H1 (cell line): ENCODE results near the gene CUX1. TPM values are rescaled to one million over a fixed set of nuclear protein-coding genes. Genes with fewer than 3 reads are reported as not detected.

ENCODE experiments used
- EZH2 ChIP-seq: fragments of 200-600 bp; sonication (generic); IDR thresholded peaks from 2 replicates; pipeline ENCODE4 v1.7.1; 2012; ENCODE audit warnings: low read depth, mild to moderate bottlenecking, moderate library complexity, low read length, inconsistent platforms; ENCODE audit not compliant: severe bottlenecking
- polyA plus RNA-seq, 7 experiments: library from polyadenylated mRNA; depleted of rRNA in 3 of 7; stranded (reverse) in 5 of 7; unstranded in 2 of 7; fragments of >200 nt in 5 of 7; fragments of 200-250 nt in 2 of 7; gene quantifications; 1 replicate in 5 of 7; 2 replicates in 1 of 7; 4 replicates in 1 of 7; pipeline versions ENCODE4 v1.2.1 to v1.2.3, GENCODE V29; 2011 to 2013; ENCODE audit warnings: missing spikeins in 2 of 7, mixed read lengths in 2 of 7
- total RNA-seq: library from RNA; stranded (reverse); fragmentation: NEBNext Ultra II Directional; extraction: Animal tissue kit (Norgen Biotek cat#: 25700); gene quantifications from 2 replicates; pipeline ENCODE4 v1.2.1, GENCODE V29; 2021

The CUX1 gene
- total and polyA plus RNA-seq, 2 of the 8 experiments (the other 6 are each of a cell fraction or from before 2014, with no cell fraction given): 21.6 to 65.9 TPM

- TF ChIP-seq EZH2: peak; percentile 25
Observed at GRCh38 chr7:101814081-101814990, 3.1 kb upstream of the CUX1 start (continued).
